Nephron (organoid): ENCODE data around the gene COL13A1.
A peak's percentile ranks its signal among the peaks of the same experiment; 100 is the strongest.

Experiments
- H3K27ac Mint-ChIP-seq, 3 experiments: 2 replicates each; pipeline ENCODE4 v1.8.0; 2020; ENCODE audit warnings: mixed read lengths in 3 of 3, mild to moderate bottlenecking in 2 of 3, moderate library complexity in 1 of 3
- H3K27me3 Mint-ChIP-seq: 2 replicates; pipeline ENCODE4 v1.8.0; 2021; ENCODE audit warnings: low read depth, mild to moderate bottlenecking, moderate library complexity, mixed read lengths
- H3K36me3 Mint-ChIP-seq: 2 replicates; pipeline ENCODE4 v1.8.0; 2020; ENCODE audit warnings: low read depth, mixed read lengths
- H3K4me1 Mint-ChIP-seq: 2 replicates; pipeline ENCODE4 v1.8.0; 2020; ENCODE audit warnings: mixed read lengths
- H3K4me3 Mint-ChIP-seq, 3 experiments: 2 replicates each; pipeline ENCODE4 v1.8.0; 2020; ENCODE audit warnings: mild to moderate bottlenecking in 3 of 3, mixed read lengths in 3 of 3, moderate library complexity in 2 of 3
- H3K9me3 Mint-ChIP-seq: 2 replicates; pipeline ENCODE4 v1.8.0; 2020; ENCODE audit warnings: mixed read lengths
- CTCF ChIP-seq, 3 experiments: fragments of 200-600 bp; sonication (generic); IDR thresholded peaks; one replicate each; pipeline ENCODE4 v1.5.0; 2021; ENCODE audit warnings: antibody characterized with exemption in 3 of 3; ENCODE audit not compliant: unreplicated experiment in 3 of 3

Gene COL13A1

DNA sequence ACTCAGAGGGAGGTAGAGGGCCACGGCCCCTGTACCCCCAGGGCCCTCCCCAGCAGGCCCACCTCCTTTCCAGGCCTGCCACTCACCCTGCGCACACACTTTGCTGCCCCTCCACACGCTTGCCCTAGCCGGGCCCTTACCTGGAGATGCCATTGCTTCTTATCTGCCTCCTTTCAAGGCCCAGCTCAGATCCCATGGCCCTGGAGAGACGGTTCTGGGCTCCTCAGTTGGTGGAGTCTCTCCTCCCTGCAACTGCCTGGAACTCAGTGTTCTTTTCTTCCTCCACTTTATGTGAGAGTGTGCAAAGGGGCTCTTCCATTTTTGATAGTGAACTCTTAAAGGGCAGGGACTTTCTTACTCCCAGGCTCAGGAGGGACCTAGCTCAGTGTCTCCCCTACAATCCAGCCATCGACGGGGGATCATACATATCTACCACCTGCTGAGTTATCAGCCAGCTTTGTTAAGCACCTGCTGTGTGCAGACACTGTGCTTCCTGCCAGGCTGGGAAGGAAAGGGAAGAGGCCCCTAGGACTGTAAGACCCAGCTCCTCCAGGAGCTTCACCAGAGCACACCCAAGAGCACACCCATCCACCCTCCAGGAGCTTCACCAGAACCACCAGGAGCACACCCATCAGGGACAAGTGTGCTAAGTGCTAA, 161.6 kb downstream of the COL13A1 start:
- no peak for TF ChIP-seq CTCF (IDR thresholded peaks at IDR 0.05; ENCODE audit: unreplicated experiment in 3 of 3)
- Mint-ChIP-seq H3K4me3 (no peak overlapping the region), H3K4me1 (peaks cover 28% of the 10 kb centered on the region)

DNA sequence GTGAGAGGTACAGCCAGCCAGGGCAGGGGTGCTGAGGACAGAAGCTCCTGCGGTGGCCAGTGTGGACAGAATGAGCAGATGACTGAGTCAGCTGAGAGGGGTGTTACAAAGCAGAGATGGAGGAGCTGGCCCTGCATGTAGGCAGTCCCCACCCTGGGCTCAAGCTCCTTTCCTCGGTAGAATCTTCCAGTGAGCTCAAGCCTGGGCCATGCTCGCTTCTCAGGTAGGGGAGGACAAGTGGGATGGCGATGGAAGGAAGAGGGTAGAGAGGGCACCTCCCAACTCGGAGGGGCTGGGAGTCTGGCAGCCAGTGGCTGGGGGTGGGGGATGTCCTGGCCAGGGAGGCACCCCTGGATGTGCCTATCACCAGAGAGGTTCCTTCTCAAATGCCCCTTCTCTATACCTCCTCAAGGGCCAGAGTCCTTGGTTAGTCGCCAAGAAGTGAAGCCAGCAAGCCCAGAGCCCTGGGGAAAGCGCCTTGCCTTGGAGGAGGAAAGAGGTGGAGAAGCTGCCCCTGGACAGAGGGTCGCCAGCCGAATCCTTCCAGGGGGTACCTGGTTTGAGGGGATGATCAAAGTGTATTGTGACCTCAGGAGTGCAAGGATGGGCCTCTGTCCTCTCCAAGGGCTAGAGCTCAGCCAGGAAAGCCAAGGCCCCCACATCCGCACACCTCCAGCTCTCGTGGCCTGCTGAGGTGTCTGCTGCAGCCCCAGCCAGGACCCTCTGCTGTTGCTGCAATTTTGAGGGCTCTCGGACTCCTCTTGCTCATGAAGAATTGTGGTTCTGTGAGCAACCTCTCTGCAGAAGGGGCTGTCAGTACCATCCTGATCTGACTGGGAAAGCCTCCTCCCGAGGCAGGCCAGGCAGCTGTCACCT, 162.4 kb downstream of the COL13A1 start:
- H3K4me3 Mint-ChIP-seq, result no peak overlapping the region
- H3K9me3 Mint-ChIP-seq, result no peaks in the 10 kb centered on the region
- no peak overlapping the region for H3K27ac Mint-ChIP-seq
- no peak for TF ChIP-seq CTCF (IDR thresholded peaks at IDR 0.05; ENCODE audit: unreplicated experiment in 3 of 3)
- H3K27me3 Mint-ChIP-seq, result peaks cover 32% of the 10 kb centered on the region
- peaks cover 28% of the 10 kb centered on the region for H3K4me1 Mint-ChIP-seq
- H3K36me3 Mint-ChIP-seq, result no peaks in the 10 kb centered on the region

More for the DNA sequence above, 161.6 kb downstream of the COL13A1 start:
- peaks cover 25% of the 10 kb centered on the region for H3K27me3 Mint-ChIP-seq
- H3K9me3 Mint-ChIP-seq, result no peaks in the 10 kb centered on the region
- no peak overlapping the region for H3K27ac Mint-ChIP-seq
- peaks cover 7% of the 10 kb centered on the region for H3K36me3 Mint-ChIP-seq

- Mint-ChIP-seq H3K27me3 (peaks cover 35% of the 10 kb centered on the region), H3K4me3 (no peak overlapping the region), H3K36me3 (no peaks in the 10 kb centered on the region), H3K9me3 (no peaks in the 10 kb centered on the region), H3K27ac (peak overlapping the region in 1 of 3 experiments; percentile 69), H3K4me1 (peaks cover 28% of the 10 kb centered on the region)
- no peak for TF ChIP-seq CTCF (IDR thresholded peaks at IDR 0.05; ENCODE audit: unreplicated experiment in 3 of 3)
Observed at GRCh38 chr10:69965086-69965485, 163.4 kb downstream of the COL13A1 start.

DNA sequence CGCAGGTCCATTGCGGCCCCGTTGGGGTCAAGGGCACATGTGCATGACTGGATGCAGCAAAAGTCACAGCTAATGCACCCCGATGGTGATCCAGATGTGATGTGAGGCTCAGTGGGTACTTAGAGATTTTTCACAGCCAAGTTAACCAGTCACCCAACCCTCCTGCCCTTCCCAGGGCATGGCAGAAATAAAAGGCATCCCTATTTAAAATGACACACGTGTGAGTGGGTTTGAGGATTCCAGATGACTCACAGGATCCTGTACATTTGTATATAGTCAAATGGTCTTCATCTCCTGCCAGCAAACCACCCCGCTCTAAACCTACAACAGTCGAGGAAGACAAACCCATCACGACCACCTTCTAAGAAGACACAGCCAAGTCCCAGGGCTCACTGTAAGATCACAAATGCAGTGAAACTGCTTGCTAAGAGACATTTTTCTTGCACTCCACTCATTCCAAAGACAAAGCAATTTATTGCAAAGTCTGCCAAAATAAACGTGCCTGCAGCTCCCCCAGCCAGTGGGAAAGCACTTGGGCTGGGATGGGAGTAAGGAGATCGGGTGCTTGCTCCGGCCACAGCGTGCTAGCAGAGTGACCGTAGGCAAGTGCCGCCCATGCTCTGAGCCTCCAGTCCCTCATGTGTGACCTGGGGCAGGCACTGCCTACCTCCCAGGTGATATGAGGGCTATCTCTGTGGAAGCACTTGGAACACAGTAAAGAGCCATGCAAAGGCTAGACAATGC, 164.4 kb downstream of the COL13A1 start:
- H3K27me3 Mint-ChIP-seq, result peaks cover 39% of the 10 kb centered on the region
- H3K9me3 Mint-ChIP-seq, result no peaks in the 10 kb centered on the region
- peak overlapping the region; percentile 15 to 76 (median 25) for H3K27ac Mint-ChIP-seq
- TF ChIP-seq CTCF (IDR thresholded peaks at IDR 0.05; ENCODE audit: unreplicated experiment in 3 of 3), result no peak
- peaks cover 23% of the 10 kb centered on the region for H3K4me1 Mint-ChIP-seq
- peak overlapping the region in 2 of 3 experiments; percentile 2 to 3 for H3K4me3 Mint-ChIP-seq
- no peaks in the 10 kb centered on the region for H3K36me3 Mint-ChIP-seq

DNA sequence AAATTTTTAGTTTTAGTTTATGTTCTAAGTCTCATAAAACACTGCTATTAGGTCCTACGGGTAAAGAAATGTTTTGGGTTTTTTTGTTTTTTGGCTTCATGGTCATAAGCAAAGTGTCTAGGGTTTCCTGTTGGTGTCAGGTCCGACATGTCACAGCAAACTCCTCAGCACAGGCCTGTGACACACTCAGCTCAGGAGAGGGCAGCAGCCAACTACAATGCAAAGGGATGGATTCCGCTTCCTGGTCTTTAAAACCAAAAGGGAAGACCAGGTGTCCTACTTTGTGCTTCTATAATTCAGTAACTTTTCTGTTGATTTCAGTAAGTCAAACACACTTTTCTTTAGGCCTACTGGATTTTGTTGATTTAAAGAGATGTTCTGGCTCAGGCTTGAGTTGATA, 167.1 kb downstream of the COL13A1 start:
- peaks cover 14% of the 10 kb centered on the region for H3K4me1 Mint-ChIP-seq
- H3K9me3 Mint-ChIP-seq, result no peaks in the 10 kb centered on the region
- H3K27ac Mint-ChIP-seq, result no peak overlapping the region
- H3K27me3 Mint-ChIP-seq, result peaks cover 35% of the 10 kb centered on the region
- peak in 2 of 3 experiments; percentile 22 to 45 for TF ChIP-seq CTCF (IDR thresholded peaks at IDR 0.05; ENCODE audit: unreplicated experiment in 3 of 3)
- H3K4me3 Mint-ChIP-seq, result no peak overlapping the region
- H3K36me3 Mint-ChIP-seq, result no peaks in the 10 kb centered on the region
